ENCODE data around the gene PRKCH.
"Not testable (repeated sequence)": the region's sequence is repeated elsewhere in the genome, so short reads cannot be mapped to it uniquely, and the experiment has no call there.

PRKCH gene

DNA sequence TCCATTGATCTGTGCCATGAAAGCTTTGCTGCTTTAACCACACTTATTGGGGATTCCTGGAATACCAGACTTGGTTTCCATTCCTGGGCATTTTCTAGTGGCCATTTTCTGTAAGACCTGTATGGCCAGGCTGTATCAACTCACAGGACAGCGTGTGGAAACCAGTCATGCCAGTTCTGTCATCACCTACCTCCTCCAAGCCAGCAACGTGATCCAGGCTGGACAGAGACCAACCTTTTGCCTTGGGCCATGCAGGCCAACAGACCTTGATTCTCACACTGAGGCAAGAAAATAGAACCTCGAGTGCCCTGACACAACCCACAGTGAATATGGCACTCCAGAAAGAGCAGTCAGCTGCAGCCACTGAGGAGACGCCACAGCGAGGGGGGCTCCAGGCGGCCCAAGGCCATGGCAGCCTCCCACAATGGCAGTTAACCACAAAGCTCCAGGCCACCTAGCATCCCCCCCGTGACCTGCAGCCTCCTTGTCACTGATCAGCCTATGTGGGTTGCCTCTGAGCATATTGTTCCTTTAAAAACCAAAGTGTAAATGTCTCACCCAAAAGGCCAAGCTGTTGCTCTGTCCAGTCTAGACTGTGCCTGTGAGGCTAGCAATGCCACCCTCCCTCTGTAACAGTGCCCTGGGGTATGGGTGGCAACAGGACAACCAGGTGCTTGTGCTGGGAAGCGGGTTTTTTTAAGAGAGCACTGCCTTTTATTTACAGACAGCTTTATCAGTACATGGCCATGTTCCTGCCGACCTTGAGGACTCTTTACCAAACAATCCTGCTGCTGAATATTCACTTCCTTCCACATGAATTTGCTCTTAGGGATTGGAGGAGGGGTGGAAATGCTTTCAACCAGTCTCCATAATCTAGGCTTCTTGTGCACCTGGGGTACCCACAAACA, 205.3 kb downstream of the PRKCH start:
- FAIRE-seq (peak; percentile 27), DNase-seq (ENCODE audit: low spot score) (peak; percentile 62)

- DNase-seq (ENCODE audit: low spot score) = peak; percentile 79
- peak; percentile 54 for FAIRE-seq
These were observed 206.1 kb downstream of the PRKCH start for GRCh38 chr14:61527325-61528100.

GRCh38 chr14:61528591-61529021, 207.2 kb downstream of the PRKCH start:
- FAIRE-seq = peak; percentile 21
- DNase-seq (ENCODE audit: low spot score) = peak; percentile 87

DNA sequence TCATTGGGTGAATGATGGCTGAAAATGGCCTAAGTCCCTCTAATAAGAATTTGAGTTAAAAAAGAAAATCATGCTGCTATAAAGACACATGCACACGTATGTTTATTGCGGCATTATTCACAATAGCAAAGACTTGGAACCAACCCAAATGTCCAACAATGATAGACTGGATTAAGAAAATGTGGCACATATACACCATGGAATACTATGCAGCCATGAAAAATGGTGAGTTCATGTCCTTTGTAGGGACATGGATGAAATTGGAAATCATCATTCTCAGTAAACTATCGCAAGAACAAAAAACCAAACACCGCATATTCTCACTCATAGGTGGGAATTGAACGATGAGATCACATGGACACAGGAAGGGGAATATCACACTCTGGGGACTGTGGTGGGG, 208.0 kb downstream of the PRKCH start:
- not testable (repeated sequence) for DNase-seq (ENCODE audit: low spot score); FAIRE-seq

- DNase-seq (ENCODE audit: low spot score) (no peak), FAIRE-seq (no peak)
These were observed 208.9 kb downstream of the PRKCH start for GRCh38 chr14:61530296-61530695.

DNA sequence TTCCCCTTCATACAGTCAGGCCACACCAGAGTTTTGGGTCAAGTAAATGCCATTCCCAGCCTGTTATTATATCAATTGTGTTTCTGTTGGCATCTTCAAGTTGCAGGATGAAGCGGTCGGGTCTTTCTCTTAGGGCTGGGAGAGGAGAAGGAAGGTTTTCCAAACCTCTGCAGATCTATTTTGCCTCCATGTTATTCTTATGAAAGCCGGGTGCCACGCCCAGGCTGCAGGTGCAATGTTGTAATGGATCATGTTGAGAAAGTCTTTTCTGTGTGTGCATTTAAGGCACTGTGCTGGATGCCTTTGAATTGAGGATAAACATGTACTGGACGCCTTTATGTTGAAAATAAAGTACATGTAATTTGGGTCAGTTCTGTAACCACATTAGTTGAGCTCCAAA, 209.5 kb downstream of the PRKCH start:
- no peak for FAIRE-seq
- DNase-seq (ENCODE audit: low spot score) = no peak

- FAIRE-seq = no peak
- no peak for DNase-seq (ENCODE audit: low spot score)
These were observed 210.2 kb downstream of the PRKCH start for GRCh38 chr14:61531465-61532122.

- FAIRE-seq = no peak
These were observed 210.7 kb downstream of the PRKCH start for GRCh38 chr14:61532123-61532505.

GRCh38 chr14:61532763-61533162, 211.4 kb downstream of the PRKCH start:
- DNase-seq (ENCODE audit: low spot score) (no peak), FAIRE-seq (no peak)

More at GRCh38 chr14:61532123-61532505, 210.7 kb downstream of the PRKCH start:
- DNase-seq (ENCODE audit: low spot score) = no peak

GRCh38 chr14:61533513-61534255, 212.3 kb downstream of the PRKCH start:
- DNase-seq (ENCODE audit: low spot score) (no peak), FAIRE-seq (no peak)

DNA sequence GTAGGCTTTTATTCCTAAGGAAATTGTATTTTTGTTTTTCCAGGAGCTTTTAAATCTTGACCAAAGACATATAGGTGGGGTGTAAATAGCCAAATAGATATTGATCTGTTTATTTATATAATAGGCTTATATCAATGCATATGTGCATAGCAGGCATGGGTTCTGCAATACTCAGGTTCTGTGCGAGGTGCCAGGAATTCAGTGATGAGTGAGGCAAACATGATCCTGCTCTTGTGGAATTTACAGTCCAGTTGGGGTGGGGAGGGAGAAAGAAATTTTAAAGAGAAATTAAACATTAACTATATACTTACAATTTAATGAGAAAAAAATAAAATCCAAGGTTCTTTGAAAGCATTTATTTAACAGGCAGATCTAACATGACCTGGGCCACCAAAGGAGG, 213.7 kb downstream of the PRKCH start:
- DNase-seq (ENCODE audit: low spot score) (no peak), FAIRE-seq (no peak)

DNA sequence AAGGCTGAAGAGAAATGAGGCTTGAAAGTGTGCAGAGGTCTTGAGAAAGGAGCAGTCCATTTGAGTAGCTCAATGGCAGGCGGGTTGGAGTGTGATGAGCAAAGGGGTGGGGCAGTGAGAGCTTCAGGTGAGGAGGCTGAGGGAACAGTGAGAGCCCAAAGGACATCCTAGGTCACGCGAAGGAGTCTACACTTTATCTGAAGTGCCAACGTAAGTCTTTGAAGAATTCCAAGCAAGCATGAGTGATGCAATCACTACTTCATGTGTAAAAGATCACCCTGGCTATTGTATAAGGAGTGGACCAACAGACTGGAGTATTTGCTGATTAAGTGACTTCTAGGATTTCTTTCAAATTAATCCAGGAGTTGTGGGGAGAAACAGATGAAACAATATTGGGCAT, 214.1 kb downstream of the PRKCH start:
- DNase-seq (ENCODE audit: low spot score) (no peak), FAIRE-seq (no peak)

GRCh38 chr14:61536661-61537562, 215.5 kb downstream of the PRKCH start:
- FAIRE-seq = no peak
- DNase-seq (ENCODE audit: low spot score) = no peak

DNA sequence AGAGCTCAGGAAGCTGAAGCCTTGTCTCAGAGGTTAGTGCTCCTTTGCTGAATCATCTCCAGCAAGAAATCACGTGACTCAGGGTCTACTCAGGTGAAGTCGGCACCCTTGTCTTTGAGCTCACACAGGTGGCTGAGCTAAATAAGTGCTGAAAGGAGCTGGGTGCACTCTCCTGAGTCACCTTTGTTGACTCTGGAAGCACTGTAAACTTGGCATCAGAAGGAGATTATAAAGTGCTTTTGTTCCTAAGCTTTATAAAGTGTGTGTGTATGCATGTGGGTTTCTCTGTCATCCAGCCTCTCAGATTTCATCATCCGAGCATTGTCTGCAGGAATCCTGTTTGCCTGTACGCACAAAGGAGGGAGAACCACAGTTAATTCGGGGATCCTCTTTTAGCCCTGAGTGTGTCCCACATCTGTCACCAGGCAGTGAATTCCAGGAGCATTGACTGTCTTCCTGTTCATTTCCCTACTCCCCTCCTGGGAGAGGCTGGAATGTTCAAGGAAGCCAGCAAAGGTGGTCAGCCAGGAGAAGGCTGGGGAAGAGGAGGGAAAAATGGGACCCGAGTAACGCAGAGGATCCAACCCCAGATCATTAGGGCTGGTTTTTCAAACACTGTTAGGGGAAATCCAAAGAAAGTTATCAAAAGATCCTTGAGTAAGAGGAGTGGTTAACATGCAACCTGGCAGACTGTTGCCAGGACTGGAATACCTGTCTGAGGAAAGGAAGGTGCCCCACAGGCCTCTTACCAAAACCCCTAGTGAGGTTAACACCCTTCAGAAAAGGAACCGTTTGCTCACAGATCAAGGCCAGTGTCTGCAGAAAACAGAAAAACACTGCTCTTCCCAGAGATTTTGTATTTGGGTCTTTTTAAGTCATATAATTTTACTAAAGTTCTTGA, 216.4 kb downstream of the PRKCH start:
- FAIRE-seq = peak; percentile 49
- peak; percentile 79 for DNase-seq (ENCODE audit: low spot score)

- no peak for DNase-seq (ENCODE audit: low spot score)
- FAIRE-seq = no peak
These were observed 217.2 kb downstream of the PRKCH start for GRCh38 chr14:61538464-61539022.

DNA sequence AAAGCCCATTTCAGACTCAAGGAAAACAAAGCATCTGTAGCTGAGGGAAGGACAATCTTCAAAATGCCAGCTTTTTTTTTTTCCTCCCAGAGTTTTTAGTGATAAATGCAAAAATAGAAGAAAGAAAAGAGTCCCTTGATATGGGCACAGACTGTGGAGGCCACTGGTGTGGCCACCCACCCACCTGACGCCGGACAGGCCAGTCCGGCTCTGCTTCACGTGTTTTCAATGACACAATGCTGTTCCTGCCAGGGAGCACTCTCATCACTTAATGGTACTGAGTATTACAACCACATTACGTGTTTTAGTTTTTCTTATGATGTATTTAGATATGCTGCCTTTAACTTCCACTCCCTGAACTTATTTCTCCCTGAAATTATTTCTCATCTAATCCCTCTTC, 218.3 kb downstream of the PRKCH start:
- FAIRE-seq (no peak), DNase-seq (ENCODE audit: low spot score) (no peak)

DNA sequence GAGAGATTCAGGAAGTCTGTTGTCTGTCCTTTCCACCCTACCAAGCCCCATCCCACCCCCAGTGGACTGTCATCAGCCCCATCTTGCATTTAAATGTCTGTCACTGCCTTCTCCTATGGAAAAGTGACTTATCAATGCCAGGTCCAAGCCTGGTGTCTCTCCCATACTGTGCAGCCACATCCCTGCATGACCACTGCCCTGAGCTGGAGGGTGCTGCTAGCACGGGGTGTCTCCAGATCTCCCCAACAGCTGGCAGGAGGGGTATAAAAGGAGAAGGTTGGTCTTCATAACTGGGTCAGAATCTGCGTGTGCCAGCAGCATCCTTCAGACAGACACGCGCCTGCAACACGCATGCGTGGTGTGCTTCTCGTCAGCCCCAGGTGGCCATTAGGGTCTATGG, 219.6 kb downstream of the PRKCH start:
- DNase-seq (ENCODE audit: low spot score) (no peak), FAIRE-seq (no peak)

GRCh38 chr14:61542848-61543790, 221.7 kb downstream of the PRKCH start:
- FAIRE-seq = no peak

More at GRCh38 chr14:61542848-61543790, 221.7 kb downstream of the PRKCH start:
- no peak for DNase-seq (ENCODE audit: low spot score)
